HEK293T (cell line): ENCODE data around the gene DCAF8.

Experiments
- CTCF ChIA-PET: fragments of 350-600 bp; formaldehyde crosslinking; extraction: SDS; loops from one replicate; lab custom pipeline; 2021; ENCODE audit warnings: antibody characterized with exemption, inconsistent platforms; lab: Yijun Ruan, JAX
- POLR2A ChIA-PET: fragments of 350-600 bp; formaldehyde crosslinking; extraction: SDS; loops from one replicate; lab custom pipeline; 2020; ENCODE audit warnings: antibody characterized with exemption, inconsistent platforms; lab: Yijun Ruan, JAX
- DNase-seq: peaks from one replicate; pipeline ENCODE4 v3.0.0; 2012; ENCODE audit warnings: mixed read lengths; ENCODE audit errors: extremely low spot score
- ARNT ChIP-seq: fragments of 450-650 bp; IDR thresholded peaks from 2 replicates; pipeline ENCODE4 v1.6.1; 2017; ENCODE audit warnings: mild to moderate bottlenecking
- BHLHE40 ChIP-seq: fragments of 450-650 bp; IDR thresholded peaks from 2 replicates; pipeline ENCODE4 v1.6.1; 2016; ENCODE audit warnings: mild to moderate bottlenecking, moderate library complexity, borderline replicate concordance
- CTBP1 ChIP-seq: fragments of 450-650 bp; IDR thresholded peaks from 2 replicates; pipeline ENCODE4 v1.6.1; 2016; ENCODE audit warnings: borderline replicate concordance
- ELF4 ChIP-seq: fragments of 450-650 bp; IDR thresholded peaks from 2 replicates; pipeline ENCODE4 v1.6.1; 2017; ENCODE audit warnings: antibody characterized with exemption
- FOXA1 ChIP-seq: fragments of 450-650 bp; IDR thresholded peaks from 2 replicates; pipeline ENCODE4 v1.6.1; 2016; ENCODE audit warnings: mild to moderate bottlenecking
- FOXK2 ChIP-seq: fragments of 450-650 bp; IDR thresholded peaks from 2 replicates; pipeline ENCODE4 v1.6.1; 2016; ENCODE audit warnings: mild to moderate bottlenecking
- FOXM1 ChIP-seq: fragments of 450-650 bp; IDR thresholded peaks from 2 replicates; pipeline ENCODE4 v1.6.1; 2017; ENCODE audit warnings: mild to moderate bottlenecking, borderline replicate concordance
- HDGF ChIP-seq: fragments of 450-650 bp; IDR thresholded peaks from 2 replicates; pipeline ENCODE4 v1.6.1; 2017; ENCODE audit warnings: antibody characterized with exemption, borderline replicate concordance
- L3MBTL2 ChIP-seq: fragments of 450-650 bp; conservative IDR thresholded peaks from 2 replicates; pipeline ENCODE4 v1.6.1; 2016; ENCODE audit warnings: mild to moderate bottlenecking
- LEF1 ChIP-seq: fragments of 450-650 bp; IDR thresholded peaks from 2 replicates; pipeline ENCODE4 v1.6.1; 2017; ENCODE audit warnings: mild to moderate bottlenecking, borderline replicate concordance
- NFRKB ChIP-seq: fragments of 450-650 bp; IDR thresholded peaks from 2 replicates; pipeline ENCODE4 v1.6.1; 2016; ENCODE audit warnings: mild to moderate bottlenecking, moderate library complexity
- PKNOX1 ChIP-seq: fragments of 450-650 bp; IDR thresholded peaks from 2 replicates; pipeline ENCODE4 v1.6.1; 2016
- SP1 ChIP-seq: fragments of 450-650 bp; IDR thresholded peaks from 2 replicates; pipeline ENCODE4 v1.6.1; 2017
- SUZ12 ChIP-seq: fragments of 450-650 bp; IDR thresholded peaks from 2 replicates; pipeline ENCODE4 v1.6.1; 2016; ENCODE audit warnings: mild to moderate bottlenecking
- TARDBP ChIP-seq: fragments of 450-650 bp; IDR thresholded peaks from 2 replicates; pipeline ENCODE4 v1.6.1; 2016
- ZNF384 ChIP-seq: fragments of 450-650 bp; IDR thresholded peaks from 2 replicates; pipeline ENCODE4 v1.6.1; 2016

Gene DCAF8

GRCh38 chr1:160245434-160245833, 16.9 kb downstream of the DCAF8 start:
- ChIA-PET CTCF (interaction anchor here (1.1 to 1.8 kb wide), 4 partner anchors 17 to 52 kb away, joined by 3 to 5 read pairs (median 4); no protein-coding TSS in a partner anchor), POLR2A (interaction anchor here (1.0 kb wide), 1 partner anchor 17 kb away, joined by 3 read pairs; the partner anchor contains the start of gene DCAF8)
- DNase-seq: no peak
- TF ChIP-seq SUZ12 (no peak), LEF1 (no peak)

- ChIA-PET CTCF (interaction anchor here (0.9 to 1.8 kb wide), 3 partner anchors 8 to 158 kb away, joined by 3 to 6 read pairs (median 5); no protein-coding TSS in a partner anchor), POLR2A (interaction anchor here (1.0 kb wide), 1 partner anchor 18 kb away, joined by 3 read pairs; the partner anchor contains the start of gene DCAF8)
- TF ChIP-seq ZNF384: no peak
- TF ChIP-seq LEF1: no peak
- TF ChIP-seq HDGF: no peak
- TF ChIP-seq FOXA1: no peak
- no peak for TF ChIP-seq ELF4
- TF ChIP-seq FOXK2: no peak
- no peak for TF ChIP-seq FOXM1
- no peak for TF ChIP-seq L3MBTL2
- TF ChIP-seq CTBP1: no peak
- TF ChIP-seq PKNOX1: no peak
- TF ChIP-seq NFRKB: no peak
- TF ChIP-seq TARDBP: no peak
- TF ChIP-seq SUZ12: no peak
- no peak for TF ChIP-seq ARNT
- TF ChIP-seq BHLHE40: no peak
- TF ChIP-seq SP1: no peak
- DNase-seq: no peak
Measured at GRCh38 chr1:160244209-160244608, 18.1 kb downstream of the DCAF8 start.

- DNase-seq: no peak
- ChIA-PET POLR2A (no interaction called here), CTCF (interaction anchor here (0.7 to 1.8 kb wide), 4 partner anchors 8 to 158 kb away, joined by 3 to 6 read pairs (median 4); no protein-coding TSS in a partner anchor)
- TF ChIP-seq LEF1 (no peak), FOXA1 (no peak), HDGF (no peak), ZNF384 (no peak), FOXK2 (no peak), CTBP1 (no peak), TARDBP (no peak), BHLHE40 (no peak), ARNT (no peak), ELF4 (no peak), PKNOX1 (no peak), NFRKB (no peak), L3MBTL2 (no peak), SP1 (no peak), FOXM1 (no peak), SUZ12 (no peak)
Measured at GRCh38 chr1:160243767-160244166, 18.6 kb downstream of the DCAF8 start.

- CTCF ChIA-PET: interaction anchor here (0.8 kb wide), 1 partner anchor 13 kb away, joined by 5 read pairs; no protein-coding TSS in a partner anchor
- TF ChIP-seq FOXM1 (no peak), HDGF (no peak), PKNOX1 (no peak), ARNT (no peak), NFRKB (no peak), SUZ12 (no peak), CTBP1 (no peak)
- POLR2A ChIA-PET: interaction anchor here (1.1 kb wide), 1 partner anchor 9 kb away, joined by 3 read pairs; no protein-coding TSS in a partner anchor
- DNase-seq: no peak
Measured at GRCh38 chr1:160239582-160240299, 22.6 kb downstream of the DCAF8 start.

GRCh38 chr1:160238408-160238807, 23.9 kb downstream of the DCAF8 start:
- no peak for DNase-seq
- POLR2A ChIA-PET: no interaction called here
- CTCF ChIA-PET: interaction anchor here (0.7 kb wide), 1 partner anchor 137 kb away, joined by 3 read pairs; no protein-coding TSS in a partner anchor
- TF ChIP-seq CTBP1: no peak
- no peak for TF ChIP-seq PKNOX1
- no peak for TF ChIP-seq BHLHE40
- no peak for TF ChIP-seq FOXK2

GRCh38 chr1:160237558-160237957, 24.8 kb downstream of the DCAF8 start:
- CTCF ChIA-PET: no interaction called here
- DNase-seq: no peak

More at GRCh38 chr1:160237558-160237957, 24.8 kb downstream of the DCAF8 start:
- no peak for TF ChIP-seq SP1
- TF ChIP-seq BHLHE40: no peak
- TF ChIP-seq NFRKB: no peak
- no peak for TF ChIP-seq LEF1
- TF ChIP-seq PKNOX1: no peak
- no peak for TF ChIP-seq ELF4
- no peak for TF ChIP-seq ZNF384
- no peak for TF ChIP-seq FOXA1
- no peak for TF ChIP-seq FOXM1
- no peak for TF ChIP-seq CTBP1
- no peak for TF ChIP-seq L3MBTL2
- no peak for TF ChIP-seq HDGF
- POLR2A ChIA-PET: no interaction called here
